Measurements from ENCODE around the gene PCTP. TPM values are rescaled to one million over a fixed set of nuclear protein-coding genes. Genes with fewer than 3 reads are reported as not detected.

The PCTP gene
- total RNA-seq, 1 experiment from 2014 or later = 17.3 TPM

GRCh38 chr17:55737976-55738501 is 12.8 kb upstream of the PCTP start:
- H2AFZ ChIP-seq = no peak overlapping the region
- H3K79me2 ChIP-seq (ENCODE audit: low read depth) = no peaks in the 10 kb centered on the region
- H3F3A ChIP-seq (ENCODE audit: insufficient read depth, low read depth) = no peaks in the 10 kb centered on the region
- H3K4me3 ChIP-seq = no peak overlapping the region
- no peak for DNase-seq
- intact Hi-C loops (cut with micrococcal nuclease; ENCODE audit: unreplicated experiment) = no loop called here
- no peak overlapping the region for H3K4me2 ChIP-seq
- H3K4me1 ChIP-seq (replicated peaks; ENCODE audit: insufficient read depth) = peaks cover 7% of the 10 kb centered on the region
- no peak overlapping the region for H3K27ac ChIP-seq
- BruUV-seq (replicated peaks) = no TSS peak
- H3K9me2 ChIP-seq (ENCODE audit: insufficient read depth) = no peaks in the 10 kb centered on the region
- POLR2A ChIA-PET (ENCODE audit: unreplicated experiment) = no interaction called here
- H3K36me3 ChIP-seq (ENCODE audit: low read depth) = no peaks in the 10 kb centered on the region
- no peaks in the 10 kb centered on the region for H4K20me1 ChIP-seq (ENCODE audit: insufficient read depth)
- no peak for TF ChIP-seq EZH2 (IDR thresholded peaks at IDR 0.05; ENCODE audit: low read depth)
- TF ChIP-seq, protein P1, sequence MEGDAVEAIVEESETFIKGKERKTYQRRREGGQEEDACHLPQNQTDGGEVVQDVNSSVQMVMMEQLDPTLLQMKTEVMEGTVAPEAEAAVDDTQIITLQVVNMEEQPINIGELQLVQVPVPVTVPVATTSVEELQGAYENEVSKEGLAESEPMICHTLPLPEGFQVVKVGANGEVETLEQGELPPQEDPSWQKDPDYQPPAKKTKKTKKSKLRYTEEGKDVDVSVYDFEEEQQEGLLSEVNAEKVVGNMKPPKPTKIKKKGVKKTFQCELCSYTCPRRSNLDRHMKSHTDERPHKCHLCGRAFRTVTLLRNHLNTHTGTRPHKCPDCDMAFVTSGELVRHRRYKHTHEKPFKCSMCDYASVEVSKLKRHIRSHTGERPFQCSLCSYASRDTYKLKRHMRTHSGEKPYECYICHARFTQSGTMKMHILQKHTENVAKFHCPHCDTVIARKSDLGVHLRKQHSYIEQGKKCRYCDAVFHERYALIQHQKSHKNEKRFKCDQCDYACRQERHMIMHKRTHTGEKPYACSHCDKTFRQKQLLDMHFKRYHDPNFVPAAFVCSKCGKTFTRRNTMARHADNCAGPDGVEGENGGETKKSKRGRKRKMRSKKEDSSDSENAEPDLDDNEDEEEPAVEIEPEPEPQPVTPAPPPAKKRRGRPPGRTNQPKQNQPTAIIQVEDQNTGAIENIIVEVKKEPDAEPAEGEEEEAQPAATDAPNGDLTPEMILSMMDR (conservative IDR thresholded peaks at IDR 0.05) = no peak
- H3K9me3 ChIP-seq (ENCODE audit: insufficient read depth, low read depth) = no peaks in the 10 kb centered on the region
- CTCF ChIA-PET = interaction anchor here (0.6 kb wide), 2 partner anchors 10 to 136 kb away, joined by 3 to 5 read pairs; no protein-coding TSS in a partner anchor
- no peaks in the 10 kb centered on the region for H3K27me3 ChIP-seq (ENCODE audit: insufficient read depth, low read depth)

DNA sequence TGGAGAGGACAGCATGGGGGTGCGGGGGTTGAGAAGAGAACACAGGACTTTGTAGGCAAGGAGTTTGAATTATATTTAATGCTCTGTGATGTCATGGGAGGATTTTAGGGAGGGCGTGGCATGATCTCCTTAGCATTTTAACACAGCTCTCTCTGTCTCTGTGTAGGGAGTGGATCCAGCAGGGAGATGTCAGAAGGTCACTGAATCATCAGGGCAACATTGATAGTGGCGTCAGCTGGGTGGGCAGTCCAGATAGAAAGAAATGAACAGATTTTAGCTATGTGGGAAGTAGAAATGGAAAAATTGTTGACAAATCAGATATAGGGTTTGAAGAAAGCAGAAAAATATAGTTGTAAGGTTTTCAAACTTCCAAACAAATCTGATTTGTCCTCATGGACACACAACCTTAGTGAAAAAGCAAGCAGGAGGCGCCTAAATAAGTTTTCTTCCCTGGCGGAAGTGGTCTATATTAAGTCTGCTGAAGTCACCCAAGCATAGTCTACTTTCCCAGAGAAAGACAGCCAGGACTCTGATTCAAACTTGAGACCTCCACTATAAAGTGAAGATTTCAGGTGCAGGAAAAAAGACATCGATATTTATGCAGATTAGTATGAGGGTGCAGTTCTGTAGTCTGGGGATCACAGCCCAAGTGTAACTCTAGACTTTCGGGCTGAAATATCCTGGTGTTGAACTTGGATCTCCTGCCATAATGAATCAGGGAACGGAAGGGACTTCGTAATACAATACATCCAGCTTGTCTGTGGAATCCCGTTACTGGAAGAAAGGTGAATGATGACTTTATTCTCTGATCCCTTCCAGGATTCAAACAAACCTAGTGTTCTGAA is 10.1 kb upstream of the PCTP start:
- intact Hi-C loops (cut with micrococcal nuclease; ENCODE audit: unreplicated experiment) = no loop called here
- peaks cover 7% of the 10 kb centered on the region; the same call in 1 of the 2 replicates for H3K9me3 ChIP-seq (ENCODE audit: insufficient read depth, low read depth)
- H4K20me1 ChIP-seq (ENCODE audit: insufficient read depth) = no peaks in the 10 kb centered on the region
- BruUV-seq (replicated peaks) = no TSS peak
- H3K4me1 ChIP-seq (replicated peaks; ENCODE audit: insufficient read depth) = peaks cover 13% of the 10 kb centered on the region
- ChIA-PET POLR2A (ENCODE audit: unreplicated experiment) (no interaction called here), CTCF (no interaction called here)
- H3K4me3 ChIP-seq = no peak overlapping the region
- no peaks in the 10 kb centered on the region for H3K27me3 ChIP-seq (ENCODE audit: insufficient read depth, low read depth)
- H3K9me2 ChIP-seq (ENCODE audit: insufficient read depth) = no peaks in the 10 kb centered on the region
- no peak overlapping the region for H2AFZ ChIP-seq
- TF ChIP-seq EZH2 (IDR thresholded peaks at IDR 0.05; ENCODE audit: low read depth) = no peak
- TF ChIP-seq, protein P1 (conservative IDR thresholded peaks at IDR 0.05) = no peak
- H3K36me3 ChIP-seq (ENCODE audit: low read depth) = no peaks in the 10 kb centered on the region
- DNase-seq = no peak
- no peaks in the 10 kb centered on the region; the same call in 1 of the 2 replicates for H3F3A ChIP-seq (ENCODE audit: insufficient read depth, low read depth)
- H3K4me2 ChIP-seq = no peak overlapping the region
- no peaks in the 10 kb centered on the region for H3K79me2 ChIP-seq (ENCODE audit: low read depth)
- no peak overlapping the region for H3K27ac ChIP-seq

- H3K4me2 ChIP-seq = no peak overlapping the region
- H4K20me1 ChIP-seq (ENCODE audit: insufficient read depth) = no peaks in the 10 kb centered on the region
- no peak overlapping the region for H2AFZ ChIP-seq
- peaks cover 13% of the 10 kb centered on the region for H3K4me1 ChIP-seq (replicated peaks; ENCODE audit: insufficient read depth)
- no peaks in the 10 kb centered on the region for H3K79me2 ChIP-seq (ENCODE audit: low read depth)
- no peak for TF ChIP-seq EZH2 (IDR thresholded peaks at IDR 0.05; ENCODE audit: low read depth)
- TF ChIP-seq, protein P1 (conservative IDR thresholded peaks at IDR 0.05) = no peak
- no peak for DNase-seq
- intact Hi-C loops (cut with micrococcal nuclease; ENCODE audit: unreplicated experiment) = no loop called here
- ChIA-PET CTCF (no interaction called here), POLR2A (ENCODE audit: unreplicated experiment) (no interaction called here)
- H3K36me3 ChIP-seq (ENCODE audit: low read depth) = no peaks in the 10 kb centered on the region
- no peak overlapping the region for H3K4me3 ChIP-seq
- BruUV-seq (replicated peaks) = no TSS peak
- no peaks in the 10 kb centered on the region; the same call in 1 of the 2 replicates for H3F3A ChIP-seq (ENCODE audit: insufficient read depth, low read depth)
- peaks cover 7% of the 10 kb centered on the region; the same call in 1 of the 2 replicates for H3K9me3 ChIP-seq (ENCODE audit: insufficient read depth, low read depth)
- no peaks in the 10 kb centered on the region for H3K9me2 ChIP-seq (ENCODE audit: insufficient read depth)
- H3K27ac ChIP-seq = no peak overlapping the region
- H3K27me3 ChIP-seq (ENCODE audit: insufficient read depth, low read depth) = no peaks in the 10 kb centered on the region
Measured at GRCh38 chr17:55741356-55741700, 9.5 kb upstream of the PCTP start.

Measured in PC-9 (cell line).